ENCODE data around the gene SLC6A7.

- TF ChIP-seq CTCF (IDR thresholded peaks at IDR 0.05; ENCODE audit: low read depth, low read length): no peak
- no peak for TF ChIP-seq EZH2phosphoT487 (IDR thresholded peaks at IDR 0.05; ENCODE audit: low read depth)
Measured at GRCh38 chr5:150166037-150166649, 23.7 kb upstream of the SLC6A7 start.
